Activated CD4-positive, alpha-beta T cell treated with anti-CD3 and anti-CD28 coated beads for 24 hours (primary cell): ENCODE results near the gene PTPRE.

ENCODE experiments used
- DNase-seq, 2 donors: peaks; one replicate each; pipeline ENCODE4 v3.0.0-alpha.2; 2020; ENCODE audit warnings: low read depth in 2 of 2

The PTPRE gene

GRCh38 chr10:128026615-128027300 is 119.9 kb downstream of the PTPRE start:
- no peak for DNase-seq

GRCh38 chr10:128027306-128027705 is 120.4 kb downstream of the PTPRE start:
- no peak for DNase-seq

- DNase-seq: no peak
Observed at GRCh38 chr10:128027822-128028507, 121.1 kb downstream of the PTPRE start.

DNA sequence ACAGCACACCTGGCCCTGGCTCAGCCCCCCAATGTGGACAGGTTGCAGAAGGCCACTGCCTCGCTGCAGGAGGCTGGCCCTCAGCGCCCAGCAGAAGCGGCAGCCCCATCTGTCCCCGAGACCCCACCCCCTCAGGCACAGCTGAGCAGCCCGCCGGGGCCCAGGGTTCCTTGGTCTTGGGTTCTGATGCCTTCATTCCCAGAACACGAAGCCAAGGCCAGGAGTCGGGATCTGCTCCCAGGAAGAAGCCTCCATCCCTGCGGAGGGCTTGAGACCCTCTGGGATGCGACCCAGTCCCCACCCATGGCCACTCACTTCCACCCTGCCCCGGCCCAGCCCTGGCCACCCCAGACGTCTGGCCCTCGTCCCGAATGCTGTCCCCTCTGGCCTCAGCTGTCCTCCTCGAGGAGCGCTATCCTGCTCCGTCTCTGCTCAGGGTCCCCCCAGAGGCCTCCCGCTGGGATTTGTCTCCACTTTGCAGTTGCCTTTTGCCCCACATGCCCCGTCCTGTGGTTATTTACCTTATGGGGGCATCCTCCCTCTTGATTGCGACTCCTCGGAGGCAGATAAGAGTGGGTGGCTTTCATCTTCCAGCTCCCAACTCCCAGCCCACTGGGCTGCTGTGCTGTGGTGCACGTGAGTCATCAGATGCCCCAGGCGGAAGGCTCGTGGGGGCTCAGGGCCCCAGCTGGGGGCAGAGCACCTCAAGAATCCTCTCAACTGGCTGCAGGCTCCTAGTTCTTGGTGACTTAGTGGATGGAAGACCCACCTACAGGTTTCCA is 121.8 kb downstream of the PTPRE start:
- no peak for DNase-seq

DNA sequence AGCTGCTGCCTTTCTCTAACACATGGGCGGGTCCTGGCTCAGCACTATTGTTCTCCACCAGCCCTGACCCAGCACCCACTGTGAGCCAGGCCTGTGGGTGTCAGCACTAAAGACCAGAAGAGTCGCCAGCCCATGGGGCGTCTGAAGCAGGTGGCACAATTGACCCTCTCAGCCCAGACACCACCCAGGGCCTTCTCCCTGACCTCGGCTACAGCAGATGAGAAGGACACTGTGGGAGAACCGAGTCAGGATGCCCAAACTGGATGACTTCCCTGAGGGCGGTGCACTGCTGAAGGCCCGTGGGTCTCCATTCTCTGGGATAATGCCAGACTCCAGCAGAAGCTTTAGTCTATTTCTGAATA is 122.4 kb downstream of the PTPRE start:
- no peak for DNase-seq

DNA sequence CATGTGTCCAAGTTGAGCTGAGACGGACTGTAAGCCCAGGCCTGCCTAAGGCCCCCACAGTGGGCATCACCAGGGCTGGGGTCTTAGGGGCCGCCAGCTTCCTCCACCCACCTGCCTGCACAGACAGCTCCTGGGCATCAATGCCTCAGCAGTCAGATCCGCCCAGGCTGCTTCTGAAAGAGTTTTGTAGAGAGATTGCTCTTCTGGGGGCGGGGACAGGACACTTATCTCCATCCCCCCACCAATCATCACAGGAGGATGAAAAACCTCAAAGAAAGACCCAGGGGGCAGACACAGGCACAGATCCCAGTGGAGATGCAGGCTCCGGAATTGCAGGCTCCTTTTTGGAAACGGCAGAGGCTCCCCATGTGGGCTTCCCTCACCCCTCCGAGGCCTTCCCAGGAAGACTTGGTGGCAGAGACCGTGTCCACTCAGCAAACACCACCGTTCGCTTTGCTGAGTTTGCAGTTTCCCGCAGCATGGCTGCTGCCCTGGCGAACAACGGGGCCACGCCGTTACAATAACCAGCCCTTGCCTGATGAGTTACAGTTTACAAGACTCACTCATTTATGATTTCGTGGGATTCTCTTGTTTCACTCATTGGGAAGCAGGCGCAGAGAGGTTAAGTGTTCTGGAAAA is 122.9 kb downstream of the PTPRE start:
- no peak for DNase-seq

DNA sequence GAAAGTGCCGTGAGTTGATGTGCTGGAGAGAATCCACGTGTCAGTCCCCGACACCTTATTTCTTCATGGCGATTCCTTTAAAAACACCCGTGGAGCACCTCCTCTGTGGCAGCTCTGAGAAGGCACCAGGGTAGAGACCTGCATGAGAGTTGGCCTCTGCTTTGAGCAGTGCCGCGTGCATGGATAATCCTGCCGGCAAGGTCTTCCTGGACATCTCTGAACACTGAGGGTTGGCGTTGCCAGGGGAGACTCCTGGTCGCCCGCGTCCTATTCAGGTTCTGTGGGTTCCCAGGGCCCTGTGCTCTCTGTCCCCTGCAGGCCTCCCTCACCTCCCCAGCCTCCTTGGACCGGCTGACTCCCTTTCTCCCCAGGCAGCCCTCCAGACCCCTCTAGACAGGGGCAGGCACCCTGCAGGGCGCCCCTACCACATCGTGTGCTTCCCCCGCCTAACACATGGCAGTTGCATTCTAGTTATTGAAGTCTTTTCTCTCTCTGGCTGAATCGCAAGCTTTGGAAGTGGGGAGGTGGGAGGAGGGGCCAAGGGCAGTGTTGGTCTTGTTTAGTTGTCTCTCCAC is 123.7 kb downstream of the PTPRE start:
- DNase-seq: no peak

- no peak for DNase-seq
Observed at GRCh38 chr10:128031216-128031615, 124.3 kb downstream of the PTPRE start.

DNA sequence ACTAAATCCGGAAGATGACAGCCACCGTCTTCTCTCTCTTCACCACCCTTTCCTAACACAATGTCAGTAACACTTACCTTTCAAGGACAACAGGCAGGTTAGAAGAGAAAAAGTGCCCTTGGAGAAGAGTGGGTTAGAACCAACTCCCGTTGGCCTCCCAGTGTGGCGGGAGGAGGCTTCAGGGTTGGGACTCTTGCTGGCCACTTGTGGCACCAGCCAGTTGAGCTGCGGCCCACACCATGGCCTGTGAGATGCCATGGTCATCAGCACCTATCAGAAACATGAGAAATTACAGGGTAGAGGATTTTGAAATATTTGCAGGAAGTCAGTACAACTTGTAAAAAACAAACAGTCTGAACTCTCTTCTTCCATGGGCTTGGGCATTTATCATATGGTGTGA is 125.6 kb downstream of the PTPRE start:
- no peak for DNase-seq

DNA sequence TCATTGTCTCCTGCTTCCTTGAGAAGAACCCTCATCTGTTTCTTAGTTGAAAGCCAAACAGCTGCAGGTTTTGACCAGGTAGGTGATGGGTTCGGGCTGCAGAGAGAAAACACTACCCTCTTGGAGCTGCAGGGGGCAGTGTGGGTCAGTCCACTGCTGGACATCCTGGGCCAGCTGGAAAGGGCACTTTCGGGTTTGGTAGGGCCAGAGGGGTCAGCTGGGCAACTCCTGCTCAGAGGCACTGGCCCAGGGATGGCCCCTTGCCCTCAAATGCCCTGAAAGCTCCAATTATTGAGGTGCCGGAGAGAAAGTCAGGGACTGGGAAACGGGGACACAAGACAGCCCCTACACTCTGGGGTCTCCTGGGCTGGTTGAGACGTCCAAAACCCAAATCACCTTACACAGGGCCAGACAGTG is 128.7 kb downstream of the PTPRE start:
- peak; percentile 50 for DNase-seq

DNA sequence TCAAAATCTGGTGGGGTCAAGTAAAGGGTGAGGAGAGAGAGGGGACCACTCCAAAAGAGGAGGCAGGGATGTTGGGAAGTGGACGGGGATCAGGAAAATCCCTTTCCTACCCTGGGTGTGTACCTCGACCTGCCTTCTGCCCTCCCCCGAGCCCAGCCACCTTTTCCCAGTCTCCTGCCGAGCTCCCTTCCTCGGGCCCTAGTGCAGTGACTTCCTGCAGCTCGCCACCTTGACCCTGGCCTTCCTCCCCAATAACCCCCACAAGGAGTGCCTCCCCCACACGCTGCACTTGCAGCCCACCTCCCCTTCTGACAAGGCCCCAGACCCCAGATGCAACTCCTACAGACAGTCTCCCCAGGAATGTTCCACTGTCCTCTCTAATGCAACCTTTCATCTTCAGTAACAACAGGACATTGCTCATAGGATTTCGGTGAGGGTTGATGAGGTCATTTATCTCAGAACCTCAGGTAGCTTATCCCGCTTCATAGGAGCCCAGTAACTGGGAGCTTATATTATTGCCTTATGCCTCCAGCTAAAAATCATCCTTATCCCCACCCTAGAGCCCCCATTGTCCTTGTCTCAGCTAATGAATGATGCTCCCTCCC is 129.2 kb downstream of the PTPRE start:
- no peak for DNase-seq

GRCh38 chr10:128036746-128037543 is 130.0 kb downstream of the PTPRE start:
- no peak for DNase-seq

GRCh38 chr10:128040096-128040495 is 133.2 kb downstream of the PTPRE start:
- no peak for DNase-seq

- no peak for DNase-seq
Observed at GRCh38 chr10:128040681-128041080, 133.8 kb downstream of the PTPRE start.

GRCh38 chr10:128042131-128042610 is 135.3 kb downstream of the PTPRE start:
- no peak for DNase-seq

GRCh38 chr10:128043259-128044045 is 136.5 kb downstream of the PTPRE start:
- no peak for DNase-seq

DNA sequence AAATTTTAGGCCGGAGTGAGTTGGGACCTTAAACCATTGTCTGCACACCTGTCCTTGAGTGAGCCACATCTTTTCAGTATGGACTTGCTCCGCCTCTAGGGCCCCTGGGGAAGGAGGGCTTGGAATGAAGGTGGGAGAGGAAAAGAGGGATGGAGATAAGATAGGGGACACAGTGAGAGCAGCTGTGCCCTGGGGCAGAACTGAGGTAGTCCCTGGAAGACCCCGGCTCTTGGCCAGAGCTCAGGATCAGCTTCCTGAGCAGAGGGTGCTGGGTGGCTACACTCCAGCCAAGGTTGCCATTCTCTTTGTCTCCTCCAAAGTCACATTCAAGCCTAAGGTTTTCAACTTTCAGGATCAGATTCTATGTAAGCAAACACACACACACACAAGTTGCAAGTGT is 137.3 kb downstream of the PTPRE start:
- no peak for DNase-seq

GRCh38 chr10:128044961-128045832 is 138.3 kb downstream of the PTPRE start:
- DNase-seq: no peak

- DNase-seq: no peak
Observed at GRCh38 chr10:128045833-128046120, 138.9 kb downstream of the PTPRE start.
